ENCODE results near the gene MBD3L2B. TPM values are rescaled to one million over a fixed set of nuclear protein-coding genes. Genes with fewer than 3 reads are reported as not detected.
"Not testable (repeated sequence)": the region's sequence is repeated elsewhere in the genome, so short reads cannot be mapped to it uniquely, and the experiment has no call there.

MBD3L2B gene
- total RNA-seq, 2 experiments from 2014 or later = not detected

DNA sequence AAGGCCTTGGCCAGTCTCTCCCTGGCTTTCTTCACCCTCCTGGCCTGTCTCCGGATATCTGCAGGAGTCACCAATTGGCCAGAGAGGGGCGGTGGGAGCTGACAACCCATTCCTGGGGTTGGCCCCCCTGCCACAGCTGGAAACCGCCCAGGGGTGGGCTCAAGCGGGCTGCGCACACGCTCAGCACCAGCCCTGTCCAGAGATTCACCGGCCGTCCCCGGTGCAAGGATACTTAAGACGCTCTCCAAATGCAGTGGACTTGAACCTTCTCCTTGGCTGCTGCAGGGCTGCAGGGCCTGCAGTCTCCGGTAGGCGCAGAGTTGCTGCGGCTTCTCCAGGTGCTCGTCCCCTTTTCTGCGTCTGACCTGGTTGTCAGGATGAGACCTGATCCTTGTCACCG lies 35.1 kb upstream of the MBD3L2B start:
- CTCF ChIA-PET (ENCODE audit: unreplicated experiment); H3K4me2 ChIP-seq (ENCODE audit: low read length); H3K9me3 ChIP-seq (ENCODE audit: low read length); H3K9me2 ChIP-seq (ENCODE audit: insufficient read depth, low read length); H3K4me3 ChIP-seq (ENCODE audit: low read depth, low read length, poor library complexity, severe bottlenecking); H3K4me1 ChIP-seq (ENCODE audit: insufficient read depth, low read length, poor library complexity, severe bottlenecking); H2AFZ ChIP-seq (ENCODE audit: low read length); H3K79me2 ChIP-seq (ENCODE audit: insufficient read depth, low read depth, low read length); H4K20me1 ChIP-seq (ENCODE audit: insufficient read depth, low read length); POLR2A ChIA-PET; BruUV-seq (replicated peaks); intact Hi-C loops (cut with micrococcal nuclease; ENCODE audit: unreplicated experiment); DNase-seq (ENCODE audit: low spot score); H3K36me3 ChIP-seq (ENCODE audit: insufficient read depth, low read length); H3K27ac ChIP-seq (ENCODE audit: low read depth, low read length, poor library complexity, severe bottlenecking): not testable (repeated sequence)

DNA sequence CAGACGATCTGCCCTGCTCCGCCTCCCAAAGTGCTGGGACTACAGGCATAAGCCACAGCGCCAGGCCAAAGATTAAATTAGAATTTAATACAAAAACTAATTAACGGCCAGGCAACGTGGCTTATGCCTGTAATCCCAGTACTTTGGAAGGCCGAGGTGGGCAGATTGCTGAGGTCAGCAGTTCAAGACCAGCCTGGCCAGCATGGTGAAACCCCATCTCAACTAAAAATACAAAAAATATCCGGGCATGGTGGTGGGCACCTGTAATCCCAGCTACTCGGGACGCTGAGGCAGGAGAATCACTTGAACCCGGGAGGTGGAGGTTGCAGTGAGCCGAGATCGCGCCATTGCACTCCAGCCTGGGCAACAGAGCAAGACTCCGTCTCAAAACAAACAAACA lies 34.4 kb upstream of the MBD3L2B start:
- H4K20me1 ChIP-seq (ENCODE audit: insufficient read depth, low read length); H3K4me1 ChIP-seq (ENCODE audit: insufficient read depth, low read length, poor library complexity, severe bottlenecking); H3K27ac ChIP-seq (ENCODE audit: low read depth, low read length, poor library complexity, severe bottlenecking); CTCF ChIA-PET (ENCODE audit: unreplicated experiment); DNase-seq (ENCODE audit: low spot score); H3K9me2 ChIP-seq (ENCODE audit: insufficient read depth, low read length); BruUV-seq (replicated peaks); H3K36me3 ChIP-seq (ENCODE audit: insufficient read depth, low read length); H2AFZ ChIP-seq (ENCODE audit: low read length); H3K79me2 ChIP-seq (ENCODE audit: insufficient read depth, low read depth, low read length); POLR2A ChIA-PET; H3K4me2 ChIP-seq (ENCODE audit: low read length); H3K9me3 ChIP-seq (ENCODE audit: low read length); H3K4me3 ChIP-seq (ENCODE audit: low read depth, low read length, poor library complexity, severe bottlenecking); intact Hi-C loops (cut with micrococcal nuclease; ENCODE audit: unreplicated experiment): not testable (repeated sequence)

DNA sequence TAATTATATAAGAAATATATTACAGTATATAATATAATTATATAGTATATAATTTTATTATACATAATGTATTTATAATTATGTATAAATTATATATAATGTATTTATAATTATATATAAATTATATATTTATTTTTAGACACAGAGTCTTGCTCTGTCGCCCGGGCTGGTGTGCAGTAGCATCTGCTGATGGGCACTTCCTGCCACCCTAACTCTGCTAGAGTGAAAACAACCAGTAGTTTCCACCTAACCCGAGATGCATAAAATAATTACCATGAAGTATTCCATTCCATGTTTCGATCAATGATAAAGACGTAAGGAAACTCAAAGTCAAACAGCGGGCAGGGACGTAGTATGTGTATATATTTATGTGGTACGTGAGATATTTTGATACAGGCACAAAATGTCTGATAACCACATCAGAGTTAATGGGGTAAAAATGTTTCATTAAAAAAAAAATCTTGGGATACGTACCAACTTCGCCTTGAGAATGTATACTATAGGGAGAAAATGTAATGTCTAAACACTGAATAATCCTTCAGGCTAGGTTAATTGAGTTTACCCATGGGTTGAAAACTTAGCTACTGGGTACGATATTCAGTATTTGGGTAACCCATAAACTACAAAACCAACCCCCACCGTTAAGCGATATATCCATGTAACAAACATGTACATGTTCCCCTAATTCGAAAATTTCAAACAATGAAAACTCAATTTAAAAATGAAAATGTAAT lies 33.6 kb upstream of the MBD3L2B start:
- H3K27ac ChIP-seq (ENCODE audit: low read depth, low read length, poor library complexity, severe bottlenecking); H3K4me1 ChIP-seq (ENCODE audit: insufficient read depth, low read length, poor library complexity, severe bottlenecking); DNase-seq (ENCODE audit: low spot score); H3K4me3 ChIP-seq (ENCODE audit: low read depth, low read length, poor library complexity, severe bottlenecking); CTCF ChIA-PET (ENCODE audit: unreplicated experiment); H3K4me2 ChIP-seq (ENCODE audit: low read length); H2AFZ ChIP-seq (ENCODE audit: low read length); intact Hi-C loops (cut with micrococcal nuclease; ENCODE audit: unreplicated experiment); POLR2A ChIA-PET; BruUV-seq (replicated peaks); H3K79me2 ChIP-seq (ENCODE audit: insufficient read depth, low read depth, low read length); H3K36me3 ChIP-seq (ENCODE audit: insufficient read depth, low read length); H3K9me3 ChIP-seq (ENCODE audit: low read length); H4K20me1 ChIP-seq (ENCODE audit: insufficient read depth, low read length); H3K9me2 ChIP-seq (ENCODE audit: insufficient read depth, low read length): not testable (repeated sequence)

DNA sequence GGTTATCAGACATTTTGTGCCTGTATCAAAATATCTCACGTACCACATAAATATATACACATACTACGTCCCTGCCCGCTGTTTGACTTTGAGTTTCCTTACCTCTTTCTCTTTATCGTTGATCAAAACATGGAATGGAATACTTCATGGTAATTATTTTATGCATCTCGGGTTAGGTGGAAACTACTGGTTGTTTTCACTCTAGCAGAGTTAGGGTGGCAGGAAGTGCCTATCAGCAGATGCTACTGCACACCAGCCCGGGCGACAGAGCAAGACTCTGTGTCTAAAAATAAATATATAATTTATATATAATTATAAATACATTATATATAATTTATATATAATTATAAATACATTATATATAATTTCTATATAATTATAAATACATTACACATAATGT lies 31.7 kb upstream of the MBD3L2B start:
- H3K36me3 ChIP-seq (ENCODE audit: insufficient read depth, low read length); CTCF ChIA-PET (ENCODE audit: unreplicated experiment); H3K4me1 ChIP-seq (ENCODE audit: insufficient read depth, low read length, poor library complexity, severe bottlenecking); POLR2A ChIA-PET; DNase-seq (ENCODE audit: low spot score); H3K27ac ChIP-seq (ENCODE audit: low read depth, low read length, poor library complexity, severe bottlenecking); BruUV-seq (replicated peaks); H2AFZ ChIP-seq (ENCODE audit: low read length); H3K9me3 ChIP-seq (ENCODE audit: low read length); H3K9me2 ChIP-seq (ENCODE audit: insufficient read depth, low read length); H3K4me3 ChIP-seq (ENCODE audit: low read depth, low read length, poor library complexity, severe bottlenecking); intact Hi-C loops (cut with micrococcal nuclease; ENCODE audit: unreplicated experiment); H4K20me1 ChIP-seq (ENCODE audit: insufficient read depth, low read length); H3K79me2 ChIP-seq (ENCODE audit: insufficient read depth, low read depth, low read length); H3K4me2 ChIP-seq (ENCODE audit: low read length): not testable (repeated sequence)

DNA sequence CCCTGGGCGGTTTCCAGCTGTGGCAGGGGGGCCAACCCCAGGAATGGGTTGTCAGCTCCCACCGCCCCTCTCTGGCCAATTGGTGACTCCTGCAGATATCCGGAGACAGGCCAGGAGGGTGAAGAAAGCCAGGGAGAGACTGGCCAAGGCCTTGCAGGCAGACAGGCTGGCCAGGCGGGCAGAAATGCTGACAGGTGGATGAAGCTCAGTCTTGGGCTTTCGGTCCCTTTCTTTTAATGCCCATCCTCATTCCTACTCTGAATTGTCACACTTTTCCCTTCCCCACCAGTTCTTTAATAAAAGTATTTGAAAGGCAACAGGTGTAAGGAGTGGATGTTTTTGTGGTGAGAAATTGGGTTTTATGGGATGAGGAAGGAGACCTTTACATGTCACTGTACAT lies 30.2 kb upstream of the MBD3L2B start:
- H3K4me1 ChIP-seq (ENCODE audit: insufficient read depth, low read length, poor library complexity, severe bottlenecking); H2AFZ ChIP-seq (ENCODE audit: low read length); BruUV-seq (replicated peaks); H4K20me1 ChIP-seq (ENCODE audit: insufficient read depth, low read length); H3K9me3 ChIP-seq (ENCODE audit: low read length); H3K27ac ChIP-seq (ENCODE audit: low read depth, low read length, poor library complexity, severe bottlenecking); H3K79me2 ChIP-seq (ENCODE audit: insufficient read depth, low read depth, low read length); H3K9me2 ChIP-seq (ENCODE audit: insufficient read depth, low read length); CTCF ChIA-PET (ENCODE audit: unreplicated experiment); DNase-seq (ENCODE audit: low spot score); POLR2A ChIA-PET; intact Hi-C loops (cut with micrococcal nuclease; ENCODE audit: unreplicated experiment); H3K4me2 ChIP-seq (ENCODE audit: low read length); H3K36me3 ChIP-seq (ENCODE audit: insufficient read depth, low read length); H3K4me3 ChIP-seq (ENCODE audit: low read depth, low read length, poor library complexity, severe bottlenecking): not testable (repeated sequence)

DNA sequence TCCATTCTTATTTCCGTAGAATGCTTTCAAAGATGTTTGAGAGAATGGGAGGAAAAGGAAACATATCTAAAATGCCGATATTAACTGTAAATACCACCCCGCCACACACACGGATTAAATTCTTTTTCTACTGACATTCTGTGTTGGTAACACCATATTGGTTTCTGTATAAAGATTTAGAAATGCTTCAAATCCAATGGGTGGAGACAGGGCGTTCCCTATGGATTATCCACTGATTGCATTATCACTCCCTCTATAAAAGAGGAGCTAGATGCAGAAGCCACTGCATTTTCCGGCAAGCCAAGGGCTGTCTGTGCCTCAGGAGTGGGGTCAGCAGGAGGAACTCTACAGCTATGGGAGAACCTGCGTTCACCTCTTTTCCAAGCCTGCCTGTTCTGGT lies 27.8 kb upstream of the MBD3L2B start, which contains the start of gene MBD3L2:
Gene MBD3L2, plus strand, starts transcription at position 301 of the 400 bp plus-strand sequence. Its CDS starts 53 bp downstream, at position 354.
- H3K4me1 ChIP-seq (ENCODE audit: insufficient read depth, low read length, poor library complexity, severe bottlenecking); H3K79me2 ChIP-seq (ENCODE audit: insufficient read depth, low read depth, low read length); BruUV-seq (replicated peaks); H3K9me2 ChIP-seq (ENCODE audit: insufficient read depth, low read length); POLR2A ChIA-PET; intact Hi-C loops (cut with micrococcal nuclease; ENCODE audit: unreplicated experiment); H2AFZ ChIP-seq (ENCODE audit: low read length); H3K4me2 ChIP-seq (ENCODE audit: low read length); H3K4me3 ChIP-seq (ENCODE audit: low read depth, low read length, poor library complexity, severe bottlenecking); H3K9me3 ChIP-seq (ENCODE audit: low read length); DNase-seq (ENCODE audit: low spot score); H3K36me3 ChIP-seq (ENCODE audit: insufficient read depth, low read length); H4K20me1 ChIP-seq (ENCODE audit: insufficient read depth, low read length); H3K27ac ChIP-seq (ENCODE audit: low read depth, low read length, poor library complexity, severe bottlenecking); CTCF ChIA-PET (ENCODE audit: unreplicated experiment): not testable (repeated sequence)

DNA sequence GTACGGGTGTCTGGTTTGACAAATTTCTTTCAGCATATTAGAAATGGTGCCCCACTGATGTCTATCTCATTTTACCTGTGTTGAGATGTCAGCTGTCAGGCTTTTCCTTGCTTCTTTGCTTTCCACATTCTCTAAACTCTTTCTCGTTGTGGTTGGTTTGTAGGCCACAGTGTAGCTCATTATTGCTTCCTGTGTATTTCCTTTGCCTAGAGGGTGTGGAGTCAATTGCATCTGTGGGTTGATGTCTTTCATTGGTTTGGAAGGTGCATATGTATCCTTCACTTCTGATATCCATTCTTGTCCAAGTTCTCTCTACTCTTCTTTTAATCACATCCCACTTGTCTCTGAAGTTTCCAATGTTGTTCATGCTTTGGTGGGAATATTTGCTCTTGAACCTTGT lies 20.3 kb upstream of the MBD3L2B start:
- POLR2A ChIA-PET; H3K4me1 ChIP-seq (ENCODE audit: insufficient read depth, low read length, poor library complexity, severe bottlenecking); H3K79me2 ChIP-seq (ENCODE audit: insufficient read depth, low read depth, low read length); H3K4me2 ChIP-seq (ENCODE audit: low read length); DNase-seq (ENCODE audit: low spot score); H3K36me3 ChIP-seq (ENCODE audit: insufficient read depth, low read length); CTCF ChIA-PET (ENCODE audit: unreplicated experiment); H3K27ac ChIP-seq (ENCODE audit: low read depth, low read length, poor library complexity, severe bottlenecking); H4K20me1 ChIP-seq (ENCODE audit: insufficient read depth, low read length); intact Hi-C loops (cut with micrococcal nuclease; ENCODE audit: unreplicated experiment); H2AFZ ChIP-seq (ENCODE audit: low read length); H3K9me3 ChIP-seq (ENCODE audit: low read length); BruUV-seq (replicated peaks); H3K9me2 ChIP-seq (ENCODE audit: insufficient read depth, low read length); H3K4me3 ChIP-seq (ENCODE audit: low read depth, low read length, poor library complexity, severe bottlenecking): not testable (repeated sequence)
